Kidney (tissue), 14 donors: Measurements from ENCODE around the gene ARHGAP8. TPM values are rescaled to one million over a fixed set of nuclear protein-coding genes. Genes with fewer than 3 reads are reported as not detected.

Experiments
- DNase-seq, 5 donors: peaks; one replicate each; pipeline ENCODE4 v3.0.0-alpha.2; 2013 to 2020
- FAIRE-seq: peaks from 2 replicates; lab custom pipeline; 2012; peaks lifted over from hg19 to GRCh38; lab: Jason Lieb, UNC
- H3K27ac ChIP-seq, 2 donors: one replicate each; pipeline ENCODE4 v1.7.0; 2013; ENCODE audit warnings: low read depth in 2 of 2, low read length in 2 of 2, inconsistent platforms in 1 of 2
- H3K27me3 ChIP-seq: one replicate; pipeline ENCODE4 v1.7.1; 2013; ENCODE audit warnings: low read length, inconsistent platforms; ENCODE audit not compliant: control insufficient read depth, insufficient read depth
- H3K36me3 ChIP-seq, 3 donors: one replicate each; pipeline versions ENCODE4 v1.7.0 to v1.7.1; 2013; ENCODE audit warnings: low read length in 3 of 3, control low read depth in 1 of 3, inconsistent platforms in 1 of 3; ENCODE audit not compliant: insufficient read depth in 3 of 3, control insufficient read depth in 2 of 3
- H3K4me1 ChIP-seq, 3 donors: one replicate each; pipeline versions ENCODE4 v1.7.0 to v1.7.1; 2013; ENCODE audit warnings: low read length in 3 of 3, inconsistent platforms in 1 of 3, low read depth in 1 of 3; ENCODE audit not compliant: control insufficient read depth in 2 of 3, insufficient read depth in 2 of 3
- H3K4me3 ChIP-seq, 3 donors: one replicate each; pipeline versions ENCODE4 v1.7.0 to v1.8.1; 2013; ENCODE audit warnings: low read length in 3 of 3, control low read depth in 1 of 3, inconsistent platforms in 1 of 3
- H3K9ac ChIP-seq, 3 donors: one replicate each; pipeline versions ENCODE4 v1.7.0 to v1.7.1; 2013; ENCODE audit warnings: low read length in 3 of 3, control low read depth in 1 of 3, inconsistent platforms in 1 of 3
- H3K9me3 ChIP-seq, 3 donors: one replicate each; pipeline versions ENCODE4 v1.7.0 to v1.7.1; 2013; ENCODE audit warnings: low read length in 3 of 3, control low read depth in 1 of 3, inconsistent platforms in 1 of 3; ENCODE audit not compliant: control insufficient read depth in 2 of 3, insufficient read depth in 1 of 3
- intact Hi-C: fragments of 100-400 bp; cut with DNase I; formaldehyde crosslinking; loops from one replicate; pipeline ENCODE4 v1.11.1; 2022
- polyA plus RNA-seq: library from polyadenylated mRNA; stranded (reverse); fragments of 350-450 nt; fragmentation: Illumina TruSeq; extraction: RNeasy Lipid Tissue Mini Kit (QIAGEN cat#74804); gene quantifications from one replicate; pipeline ENCODE4 v1.2.3, GENCODE V29; 2014; ENCODE audit warnings: low read depth, low replicate concordance; ENCODE audit not compliant: insufficient read depth
- total RNA-seq: library from RNA; stranded (reverse); fragmentation: NEBNext Ultra II Directional; extraction: Animal tissue kit (Norgen Biotek cat#: 25700); gene quantifications from one replicate; pipeline ENCODE4 v1.2.1, GENCODE V29; 2021
- TF ChIP-seq, protein P1 (sequence below): IDR thresholded peaks from 3 replicates; pipeline ENCODE4 v1.5.1; 2012; ENCODE audit warnings: mild to moderate bottlenecking, moderate library complexity, borderline replicate concordance; ENCODE audit not compliant: insufficient read depth; ENCODE audit errors: extremely low read depth
- donor health status: control.
- donor health status: control.
- donor health status: control.
- donor health status: control.
- donor health status: control.
- donor health status: DM: yes; HTN: yes; CAD: no.
- donor health status: Normal renal cell carcinoma (clear cell type).

Gene ARHGAP8
- total and polyA plus RNA-seq, 2 donors from 2014 or later: 30.2 to 35.7 TPM

DNA sequence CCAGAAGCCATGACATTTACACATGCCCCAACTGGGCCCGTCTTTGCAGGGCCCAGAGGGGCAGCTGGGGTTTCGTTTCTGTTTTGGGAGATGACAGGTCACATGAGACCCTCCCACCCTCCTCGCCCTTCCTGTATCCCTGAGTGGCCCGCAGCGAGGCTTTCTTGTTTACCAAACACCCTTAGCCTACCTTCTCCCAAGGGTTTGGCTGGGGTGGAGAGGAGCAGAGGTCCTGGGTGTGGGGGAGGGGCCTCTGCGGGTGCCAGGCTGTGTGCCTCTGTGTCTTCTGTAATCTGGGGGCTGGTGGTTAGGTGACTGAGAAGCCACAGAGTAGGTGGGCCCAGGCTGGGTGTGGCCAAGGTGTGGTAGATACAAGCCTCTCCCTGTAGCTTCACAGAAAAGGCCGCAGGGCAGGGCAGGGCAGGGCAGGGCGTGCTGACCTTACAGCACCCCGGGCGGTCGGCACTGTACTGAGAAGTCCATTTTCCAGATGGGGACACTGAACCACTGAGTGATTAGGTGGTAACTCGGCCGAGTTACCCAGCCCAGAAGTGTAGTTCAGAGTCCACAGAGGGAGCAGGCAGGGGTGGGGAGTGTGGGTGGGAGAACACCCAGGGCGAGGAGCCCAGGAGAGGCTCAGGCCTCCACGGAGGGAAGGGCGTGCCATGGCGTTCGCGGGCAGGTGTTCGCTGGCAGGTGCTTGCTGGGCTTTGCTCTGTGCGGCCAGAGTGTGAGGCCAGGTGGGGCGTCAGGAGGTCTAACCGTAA lies 41.7 kb upstream of the ARHGAP8 start:
- Histone ChIP-seq H3K9ac (no peak overlapping the region), H3K27me3 (no peaks in the 10 kb centered on the region), H3K4me1 (peaks cover 0 to 12% (median 0%) of the 10 kb centered on the region in 3 donors), H3K27ac (peak overlapping the region in 1 of 2 donors; percentile 11), H3K4me3 (no peak overlapping the region), H3K36me3 (peaks cover 0 to under 1% (median 0%) of the 10 kb centered on the region in 3 donors), H3K9me3 (no peaks in the 10 kb centered on the region)
- TF ChIP-seq, protein P1, sequence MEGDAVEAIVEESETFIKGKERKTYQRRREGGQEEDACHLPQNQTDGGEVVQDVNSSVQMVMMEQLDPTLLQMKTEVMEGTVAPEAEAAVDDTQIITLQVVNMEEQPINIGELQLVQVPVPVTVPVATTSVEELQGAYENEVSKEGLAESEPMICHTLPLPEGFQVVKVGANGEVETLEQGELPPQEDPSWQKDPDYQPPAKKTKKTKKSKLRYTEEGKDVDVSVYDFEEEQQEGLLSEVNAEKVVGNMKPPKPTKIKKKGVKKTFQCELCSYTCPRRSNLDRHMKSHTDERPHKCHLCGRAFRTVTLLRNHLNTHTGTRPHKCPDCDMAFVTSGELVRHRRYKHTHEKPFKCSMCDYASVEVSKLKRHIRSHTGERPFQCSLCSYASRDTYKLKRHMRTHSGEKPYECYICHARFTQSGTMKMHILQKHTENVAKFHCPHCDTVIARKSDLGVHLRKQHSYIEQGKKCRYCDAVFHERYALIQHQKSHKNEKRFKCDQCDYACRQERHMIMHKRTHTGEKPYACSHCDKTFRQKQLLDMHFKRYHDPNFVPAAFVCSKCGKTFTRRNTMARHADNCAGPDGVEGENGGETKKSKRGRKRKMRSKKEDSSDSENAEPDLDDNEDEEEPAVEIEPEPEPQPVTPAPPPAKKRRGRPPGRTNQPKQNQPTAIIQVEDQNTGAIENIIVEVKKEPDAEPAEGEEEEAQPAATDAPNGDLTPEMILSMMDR: no peak
- intact Hi-C loops: no loop called here
- no peak for FAIRE-seq
- DNase-seq: no peak

DNA sequence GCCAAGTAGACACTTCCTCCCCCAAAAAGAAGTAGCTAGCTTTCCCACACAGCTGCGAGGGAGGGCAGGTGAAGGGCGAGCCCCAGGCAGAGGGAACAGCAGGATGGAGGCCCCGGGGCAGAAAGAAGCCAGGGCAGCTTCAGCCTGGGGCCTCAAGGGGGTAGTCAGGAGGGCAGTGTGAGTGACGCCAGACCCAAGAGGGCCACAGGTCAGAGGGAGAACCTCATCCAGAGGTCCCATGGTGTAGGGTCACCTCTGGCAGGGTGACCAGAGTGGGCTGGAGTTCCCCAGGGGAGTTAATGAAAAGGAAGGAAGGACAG lies 41.2 kb upstream of the ARHGAP8 start:
- Histone ChIP-seq H3K27ac (peak overlapping the region in 1 of 2 donors; percentile 11), H3K9me3 (no peaks in the 10 kb centered on the region), H3K27me3 (no peaks in the 10 kb centered on the region), H3K4me1 (peaks cover 0 to 12% (median 0%) of the 10 kb centered on the region in 3 donors), H3K36me3 (peaks cover 0 to 4% (median 0%) of the 10 kb centered on the region in 3 donors), H3K9ac (no peak overlapping the region), H3K4me3 (no peak overlapping the region)
- FAIRE-seq: no peak
- intact Hi-C loops: no loop called here
- no peak for DNase-seq
- TF ChIP-seq, protein P1: no peak

DNA sequence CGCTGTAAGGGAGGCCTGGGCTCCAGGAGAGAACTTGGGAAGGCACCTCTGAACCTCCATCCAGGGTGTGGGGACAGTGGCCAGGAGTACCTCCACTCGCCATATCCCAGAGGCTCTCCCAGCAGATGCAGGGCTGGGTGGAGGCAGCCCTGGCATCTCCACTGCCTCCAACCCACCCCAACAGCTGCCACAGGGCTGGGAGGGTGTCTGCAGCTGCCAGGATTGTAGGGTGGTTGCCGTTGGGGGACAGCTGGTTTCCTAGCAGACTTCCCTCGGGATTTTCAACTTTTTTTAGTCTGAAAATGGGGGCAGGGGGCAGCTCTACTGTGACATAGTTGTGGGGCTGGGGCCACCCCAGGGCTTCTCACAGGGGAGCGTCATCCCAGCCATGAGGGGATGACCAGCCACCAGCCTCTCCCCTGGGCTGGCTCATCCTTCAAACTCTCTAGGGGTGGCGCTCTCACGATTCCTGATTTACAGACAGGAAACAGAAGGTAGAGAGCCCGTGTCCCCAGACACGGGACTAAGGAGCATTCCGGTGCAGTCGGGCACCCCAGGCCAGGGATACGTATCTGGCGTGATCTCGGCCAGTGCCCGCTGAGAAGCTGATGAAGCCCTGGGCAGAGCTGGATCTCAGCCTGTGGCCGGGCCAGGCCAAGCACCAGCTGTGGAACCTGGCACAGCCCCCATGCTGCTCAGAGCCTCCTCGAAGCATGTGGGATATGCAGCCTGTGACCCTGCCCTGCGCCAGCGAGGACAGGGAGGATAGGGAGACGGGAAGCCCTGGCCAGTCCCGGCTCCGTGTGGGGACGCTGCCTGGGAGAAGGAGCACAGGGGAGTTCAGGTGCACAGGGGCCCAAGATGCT lies 40.5 kb upstream of the ARHGAP8 start:
- no peak for FAIRE-seq
- Histone ChIP-seq H3K36me3 (peaks cover 0 to 4% (median 0%) of the 10 kb centered on the region in 3 donors), H3K27ac (no peak overlapping the region), H3K9ac (no peak overlapping the region), H3K27me3 (no peaks in the 10 kb centered on the region), H3K9me3 (no peaks in the 10 kb centered on the region), H3K4me1 (peaks cover 0 to 11% (median 0%) of the 10 kb centered on the region in 3 donors), H3K4me3 (no peak overlapping the region)
- DNase-seq: no peak
- intact Hi-C loops: no loop called here
- TF ChIP-seq, protein P1: no peak
